K562 (cell line): ENCODE data around the gene ZNF689. TPM values are rescaled to one million over a fixed set of nuclear protein-coding genes. Genes with fewer than 3 reads are reported as not detected.

Experiments used
- CHD4 ChIP-seq: fragments of 200-600 bp; sonication (generic); IDR thresholded peaks from 3 replicates; pipeline ENCODE4 v1.6.1; 2012; ENCODE audit warnings: low read depth, mild to moderate bottlenecking, mixed read lengths, low read length, inconsistent platforms; ENCODE audit not compliant: insufficient read depth, insufficient replicate concordance, poor library complexity, severe bottlenecking
- GTF2F1 ChIP-seq: IDR thresholded peaks from 2 replicates; pipeline ENCODE4 v1.6.1; 2011; ENCODE audit warnings: low read depth, low read length, improper control_type of control experiment
- HSF4 ChIP-seq: fragments of 250-450 bp; sonication (Bioruptor Pico); IDR thresholded peaks from 2 replicates; pipeline ENCODE4 v2.1.2; 2022; ENCODE audit warnings: mild to moderate bottlenecking, moderate library complexity, borderline replicate concordance
- KAT2B ChIP-seq: IDR thresholded peaks from one replicate; pipeline ENCODE4 v1.6.1; 2012; ENCODE audit warnings: low read depth, mild to moderate bottlenecking, control low read depth, inconsistent platforms, low read length, moderate library complexity
- KAT7 ChIP-seq: sonication (generic); formaldehyde crosslinking; IDR thresholded peaks from 2 replicates; pipeline ENCODE4 v1.8.0; 2022; ENCODE audit warnings: missing genetic modification reagents, mild to moderate bottlenecking, borderline replicate concordance
- RBBP5 ChIP-seq: fragments of 200-600 bp; sonication (generic); IDR thresholded peaks from 2 replicates; pipeline ENCODE4 v1.6.1; 2012; ENCODE audit warnings: borderline replicate concordance, mild to moderate bottlenecking, low read length, control low read depth, inconsistent platforms; ENCODE audit not compliant: insufficient read depth, poor library complexity, severe bottlenecking
- SIN3B ChIP-seq: fragments of 450-650 bp; IDR thresholded peaks from 2 replicates; pipeline ENCODE4 v1.6.1; 2017; ENCODE audit warnings: low read depth, mild to moderate bottlenecking, moderate library complexity
- ZNF431 ChIP-seq: sonication (generic); formaldehyde crosslinking; IDR thresholded peaks from 2 replicates; pipeline ENCODE4 v1.8.0; 2022; ENCODE audit warnings: mild to moderate bottlenecking, missing genetic modification reagents
- ZNF444 ChIP-seq: fragments of 250-450 bp; sonication (Bioruptor Pico); IDR thresholded peaks from 2 replicates; pipeline ENCODE4 v1.4.0; 2020; ENCODE audit warnings: mild to moderate bottlenecking, moderate library complexity
- ZNF551 ChIP-seq: fragments of 250-450 bp; sonication (Bioruptor Pico); IDR thresholded peaks from 2 replicates; pipeline ENCODE4 v1.5.0; 2021; ENCODE audit warnings: mild to moderate bottlenecking, moderate library complexity
- polyA plus RNA-seq, 8 experiments: library from polyadenylated mRNA; depleted of rRNA in 4 of 8; stranded (reverse) in 5 of 8; unstranded in 3 of 8; fragments of >200 nt; fragmentation: Nextera tagmentation in 2 of 8; fragmentation: Illumina TruSeq in 1 of 8; extraction: Ambion mirVana in 2 of 8; extraction: Trizol in 1 of 8; gene quantifications; 2 replicates each; pipeline versions ENCODE4 v1.2.1 to v1.2.3, GENCODE V29; 2011 to 2014; ENCODE audit warnings: inconsistent platforms in 1 of 8, missing spikeins in 1 of 8
- total RNA-seq, 7 experiments: library from RNA; depleted of rRNA in 6 of 7; stranded (reverse); fragments of >200 nt in 6 of 7; fragmentation: Illumina TruSeq in 2 of 7; extraction: Trizol in 2 of 7; gene quantifications; 2 replicates each; pipeline versions ENCODE4 v1.2.1 to v1.2.3, GENCODE V29; 2011 to 2021; ENCODE audit warnings: low replicate concordance in 1 of 7
- TF ChIP-seq, protein P1 (sequence below): fragments of 450-650 bp; IDR thresholded peaks from 2 replicates; pipeline ENCODE4 v1.6.1; 2016; ENCODE audit warnings: low read depth
- TF ChIP-seq, protein P2 (sequence below): sonication (generic); formaldehyde crosslinking; IDR thresholded peaks from 2 replicates; pipeline ENCODE4 v1.8.1; 2023; ENCODE audit warnings: mild to moderate bottlenecking, missing genetic modification reagents
- TF ChIP-seq, protein P3 (sequence below): fragments of 250-450 bp; sonication (Bioruptor Pico); IDR thresholded peaks from 2 replicates; pipeline ENCODE4 v1.8.0; 2022; ENCODE audit warnings: inconsistent platforms, mild to moderate bottlenecking, moderate library complexity, borderline replicate concordance
- TF ChIP-seq, protein P4 (sequence below): fragments of 250-450 bp; sonication (Bioruptor Pico); IDR thresholded peaks from 2 replicates; pipeline ENCODE4 v1.8.0; 2021; ENCODE audit warnings: moderate library complexity, mild to moderate bottlenecking, inconsistent platforms

ZNF689 gene
- total and polyA plus RNA-seq, 9 of the 15 experiments (the other 6 are each of a cell fraction or from before 2014, with no cell fraction given): 5.4 to 15.4 (median 10.8) TPM

DNA sequence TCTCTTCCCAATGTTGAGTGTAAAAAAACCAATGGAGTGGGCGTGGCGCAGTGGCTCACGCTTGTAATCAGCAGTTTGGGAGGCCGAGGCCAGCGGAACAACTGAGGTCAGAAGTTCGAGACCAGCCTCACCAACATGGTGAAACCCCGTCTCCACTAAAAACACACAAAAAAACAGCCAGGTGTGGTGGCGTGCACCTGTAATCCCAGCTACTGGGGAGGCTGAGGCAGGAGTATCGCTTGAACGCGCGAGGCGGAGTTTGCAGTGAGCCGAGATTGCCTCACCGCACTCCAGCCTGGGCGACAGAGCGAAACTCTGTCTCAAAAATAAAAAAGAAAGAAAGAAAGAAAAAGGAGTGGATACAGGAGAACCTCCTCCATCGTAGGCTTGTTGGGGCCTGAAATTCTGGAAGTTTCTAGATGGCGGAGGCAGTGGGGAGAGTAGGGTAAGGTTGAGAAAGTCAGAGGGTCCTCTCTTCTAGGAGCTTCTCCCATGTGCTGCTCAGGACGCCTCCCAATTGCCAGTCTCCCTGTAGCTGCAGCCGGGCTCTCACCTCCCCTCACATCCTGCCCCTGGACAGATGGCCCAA lies 51.3 kb downstream of the ZNF689 start (continued):
- TF ChIP-seq, protein P1, sequence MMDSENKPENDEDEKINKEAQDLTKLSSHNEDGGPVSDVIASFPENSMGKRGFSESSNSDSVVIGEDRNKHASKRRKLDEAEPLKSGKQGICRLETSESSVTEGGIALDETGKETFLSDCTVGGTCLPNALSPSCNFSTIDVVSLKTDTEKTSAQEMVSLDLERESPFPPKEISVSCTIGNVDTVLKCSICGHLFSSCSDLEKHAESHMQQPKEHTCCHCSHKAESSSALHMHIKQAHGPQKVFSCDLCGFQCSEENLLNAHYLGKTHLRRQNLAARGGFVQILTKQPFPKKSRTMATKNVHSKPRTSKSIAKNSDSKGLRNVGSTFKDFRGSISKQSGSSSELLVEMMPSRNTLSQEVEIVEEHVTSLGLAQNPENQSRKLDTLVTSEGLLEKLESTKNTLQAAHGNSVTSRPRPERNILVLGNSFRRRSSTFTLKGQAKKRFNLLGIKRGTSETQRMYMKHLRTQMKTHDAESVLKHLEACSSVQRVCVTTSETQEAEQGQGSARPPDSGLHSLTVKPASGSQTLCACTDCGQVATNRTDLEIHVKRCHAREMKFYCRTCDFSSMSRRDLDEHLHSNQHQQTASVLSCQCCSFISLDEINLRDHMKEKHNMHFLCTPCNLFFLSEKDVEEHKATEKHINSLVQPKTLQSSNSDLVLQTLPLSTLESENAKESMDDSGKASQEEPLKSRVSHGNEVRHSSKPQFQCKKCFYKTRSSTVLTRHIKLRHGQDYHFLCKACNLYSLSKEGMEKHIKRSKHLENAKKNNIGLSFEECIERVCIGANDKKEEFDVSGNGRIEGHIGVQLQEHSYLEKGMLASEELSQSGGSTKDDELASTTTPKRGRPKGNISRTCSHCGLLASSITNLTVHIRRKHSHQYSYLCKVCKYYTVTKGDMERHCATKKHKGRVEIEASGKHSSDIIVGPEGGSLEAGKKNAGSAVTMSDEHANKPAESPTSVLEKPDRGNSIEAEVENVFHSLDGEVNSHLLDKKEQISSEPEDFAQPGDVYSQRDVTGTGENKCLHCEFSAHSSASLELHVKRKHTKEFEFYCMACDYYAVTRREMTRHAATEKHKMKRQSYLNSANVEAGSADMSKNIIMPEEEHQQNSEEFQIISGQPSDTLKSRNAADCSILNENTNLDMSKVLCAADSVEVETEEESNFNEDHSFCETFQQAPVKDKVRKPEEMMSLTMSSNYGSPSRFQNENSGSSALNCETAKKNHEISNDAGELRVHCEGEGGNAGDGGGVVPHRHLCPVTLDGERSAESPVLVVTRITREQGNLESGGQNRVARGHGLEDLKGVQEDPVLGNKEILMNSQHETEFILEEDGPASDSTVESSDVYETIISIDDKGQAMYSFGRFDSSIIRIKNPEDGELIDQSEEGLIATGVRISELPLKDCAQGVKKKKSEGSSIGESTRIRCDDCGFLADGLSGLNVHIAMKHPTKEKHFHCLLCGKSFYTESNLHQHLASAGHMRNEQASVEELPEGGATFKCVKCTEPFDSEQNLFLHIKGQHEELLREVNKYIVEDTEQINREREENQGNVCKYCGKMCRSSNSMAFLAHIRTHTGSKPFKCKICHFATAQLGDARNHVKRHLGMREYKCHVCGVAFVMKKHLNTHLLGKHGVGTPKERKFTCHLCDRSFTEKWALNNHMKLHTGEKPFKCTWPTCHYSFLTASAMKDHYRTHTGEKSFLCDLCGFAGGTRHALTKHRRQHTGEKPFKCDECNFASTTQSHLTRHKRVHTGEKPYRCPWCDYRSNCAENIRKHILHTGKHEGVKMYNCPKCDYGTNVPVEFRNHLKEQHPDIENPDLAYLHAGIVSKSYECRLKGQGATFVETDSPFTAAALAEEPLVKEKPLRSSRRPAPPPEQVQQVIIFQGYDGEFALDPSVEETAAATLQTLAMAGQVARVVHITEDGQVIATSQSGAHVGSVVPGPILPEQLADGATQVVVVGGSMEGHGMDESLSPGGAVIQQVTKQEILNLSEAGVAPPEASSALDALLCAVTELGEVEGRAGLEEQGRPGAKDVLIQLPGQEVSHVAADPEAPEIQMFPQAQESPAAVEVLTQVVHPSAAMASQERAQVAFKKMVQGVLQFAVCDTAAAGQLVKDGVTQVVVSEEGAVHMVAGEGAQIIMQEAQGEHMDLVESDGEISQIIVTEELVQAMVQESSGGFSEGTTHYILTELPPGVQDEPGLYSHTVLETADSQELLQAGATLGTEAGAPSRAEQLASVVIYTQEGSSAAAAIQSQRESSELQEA: no peak
- TF ChIP-seq ZNF551 (CRISPR knock-in tag): no peak
- no peak for TF ChIP-seq SIN3B
- TF ChIP-seq ZNF444: no peak
- TF ChIP-seq CHD4: peak; percentile 92
- TF ChIP-seq, protein P2, sequence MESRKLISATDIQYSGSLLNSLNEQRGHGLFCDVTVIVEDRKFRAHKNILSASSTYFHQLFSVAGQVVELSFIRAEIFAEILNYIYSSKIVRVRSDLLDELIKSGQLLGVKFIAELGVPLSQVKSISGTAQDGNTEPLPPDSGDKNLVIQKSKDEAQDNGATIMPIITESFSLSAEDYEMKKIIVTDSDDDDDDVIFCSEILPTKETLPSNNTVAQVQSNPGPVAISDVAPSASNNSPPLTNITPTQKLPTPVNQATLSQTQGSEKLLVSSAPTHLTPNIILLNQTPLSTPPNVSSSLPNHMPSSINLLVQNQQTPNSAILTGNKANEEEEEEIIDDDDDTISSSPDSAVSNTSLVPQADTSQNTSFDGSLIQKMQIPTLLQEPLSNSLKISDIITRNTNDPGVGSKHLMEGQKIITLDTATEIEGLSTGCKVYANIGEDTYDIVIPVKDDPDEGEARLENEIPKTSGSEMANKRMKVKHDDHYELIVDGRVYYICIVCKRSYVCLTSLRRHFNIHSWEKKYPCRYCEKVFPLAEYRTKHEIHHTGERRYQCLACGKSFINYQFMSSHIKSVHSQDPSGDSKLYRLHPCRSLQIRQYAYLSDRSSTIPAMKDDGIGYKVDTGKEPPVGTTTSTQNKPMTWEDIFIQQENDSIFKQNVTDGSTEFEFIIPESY (CRISPR knock-in tag): peak; percentile 90
- no peak for TF ChIP-seq GTF2F1
- no peak for TF ChIP-seq KAT2B
- no peak for TF ChIP-seq RBBP5
- TF ChIP-seq, protein P3, sequence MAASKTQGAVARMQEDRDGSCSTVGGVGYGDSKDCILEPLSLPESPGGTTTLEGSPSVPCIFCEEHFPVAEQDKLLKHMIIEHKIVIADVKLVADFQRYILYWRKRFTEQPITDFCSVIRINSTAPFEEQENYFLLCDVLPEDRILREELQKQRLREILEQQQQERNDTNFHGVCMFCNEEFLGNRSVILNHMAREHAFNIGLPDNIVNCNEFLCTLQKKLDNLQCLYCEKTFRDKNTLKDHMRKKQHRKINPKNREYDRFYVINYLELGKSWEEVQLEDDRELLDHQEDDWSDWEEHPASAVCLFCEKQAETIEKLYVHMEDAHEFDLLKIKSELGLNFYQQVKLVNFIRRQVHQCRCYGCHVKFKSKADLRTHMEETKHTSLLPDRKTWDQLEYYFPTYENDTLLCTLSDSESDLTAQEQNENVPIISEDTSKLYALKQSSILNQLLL (CRISPR knock-in tag): no peak
- TF ChIP-seq, protein P4, sequence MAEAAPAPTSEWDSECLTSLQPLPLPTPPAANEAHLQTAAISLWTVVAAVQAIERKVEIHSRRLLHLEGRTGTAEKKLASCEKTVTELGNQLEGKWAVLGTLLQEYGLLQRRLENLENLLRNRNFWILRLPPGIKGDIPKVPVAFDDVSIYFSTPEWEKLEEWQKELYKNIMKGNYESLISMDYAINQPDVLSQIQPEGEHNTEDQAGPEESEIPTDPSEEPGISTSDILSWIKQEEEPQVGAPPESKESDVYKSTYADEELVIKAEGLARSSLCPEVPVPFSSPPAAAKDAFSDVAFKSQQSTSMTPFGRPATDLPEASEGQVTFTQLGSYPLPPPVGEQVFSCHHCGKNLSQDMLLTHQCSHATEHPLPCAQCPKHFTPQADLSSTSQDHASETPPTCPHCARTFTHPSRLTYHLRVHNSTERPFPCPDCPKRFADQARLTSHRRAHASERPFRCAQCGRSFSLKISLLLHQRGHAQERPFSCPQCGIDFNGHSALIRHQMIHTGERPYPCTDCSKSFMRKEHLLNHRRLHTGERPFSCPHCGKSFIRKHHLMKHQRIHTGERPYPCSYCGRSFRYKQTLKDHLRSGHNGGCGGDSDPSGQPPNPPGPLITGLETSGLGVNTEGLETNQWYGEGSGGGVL (CRISPR knock-in tag): no peak
- TF ChIP-seq HSF4 (CRISPR knock-in tag): no peak
- TF ChIP-seq ZNF431 (CRISPR knock-in tag): no peak
- no peak for TF ChIP-seq KAT7
